Activated naive CD8-positive, alpha-beta T cell treated with anti-CD3 and anti-CD28 coated beads, Interleukin-2, amount 10 ng/mL, durations not matched to agents 7 days and 5 days (primary cell): ENCODE data around the gene FLT3. TPM values are rescaled to one million over a fixed set of nuclear protein-coding genes. Genes with fewer than 3 reads are reported as not detected.
"Not testable (repeated sequence)": the region's sequence is repeated elsewhere in the genome, so short reads cannot be mapped to it uniquely, and the experiment has no call there.

ENCODE experiments used
- ATAC-seq: fragments of 150-1000 bp; cut with Tn5 transposase; one replicate; pipeline ENCODE4 v1.10.0; 2021; ENCODE audit warnings: low read depth, moderate library complexity
- POLR2A ChIA-PET: fragments of 350-600 bp; sonication (Branson Sonifier 250); formaldehyde crosslinking; loops from one replicate; lab custom pipeline; 2021; ENCODE audit warnings: antibody characterized with exemption; lab: Charles Lee
- DNase-seq: peaks from one replicate; pipeline ENCODE4 v3.0.0; 2021
- H3K27ac Mint-ChIP-seq: one replicate; pipeline ENCODE4 v1.8.0; 2022; ENCODE audit warnings: mild to moderate bottlenecking, mixed read lengths
- H3K27me3 Mint-ChIP-seq: one replicate; pipeline ENCODE4 v1.8.0; 2022; ENCODE audit warnings: mild to moderate bottlenecking, moderate library complexity, mixed read lengths
- H3K36me3 Mint-ChIP-seq: one replicate; pipeline ENCODE4 v1.8.0; 2021; ENCODE audit warnings: mild to moderate bottlenecking, mixed read lengths
- H3K4me1 Mint-ChIP-seq: one replicate; pipeline ENCODE4 v1.8.0; 2021; ENCODE audit warnings: mixed read lengths
- H3K4me3 Mint-ChIP-seq: one replicate; pipeline ENCODE4 v1.8.0; 2022; ENCODE audit warnings: mild to moderate bottlenecking, moderate library complexity, mixed read lengths
- H3K9me3 Mint-ChIP-seq: one replicate; pipeline ENCODE4 v1.8.0; 2021; ENCODE audit warnings: mixed read lengths
- total RNA-seq, 2 experiments: library from RNA; stranded (reverse); gene quantifications; one replicate each; pipeline ENCODE4 v1.2.3, GENCODE V29; 2021

The FLT3 gene
- total RNA-seq, 2 experiments from 2014 or later = not detected

GRCh38 chr13:27967736-27968315 is 132.6 kb downstream of the FLT3 start:
- Mint-ChIP-seq H3K4me1 (peaks cover 6% of the 10 kb centered on the region), H3K9me3 (no peaks in the 10 kb centered on the region), H3K27ac (peak overlapping the region; percentile 9), H3K4me3 (no peak overlapping the region), H3K36me3 (no peaks in the 10 kb centered on the region), H3K27me3 (peaks cover 90% of the 10 kb centered on the region)
- DNase-seq (no peak), ATAC-seq (no peak)
- POLR2A ChIA-PET = no interaction called here

- DNase-seq (no peak), ATAC-seq (no peak)
- Mint-ChIP-seq H3K36me3 (no peaks in the 10 kb centered on the region), H3K27ac (peak overlapping the region; percentile 9), H3K4me3 (no peak overlapping the region), H3K27me3 (peaks cover 89% of the 10 kb centered on the region), H3K4me1 (peaks cover 6% of the 10 kb centered on the region), H3K9me3 (no peaks in the 10 kb centered on the region)
- POLR2A ChIA-PET = no interaction called here
These were observed 133.1 kb downstream of the FLT3 start for GRCh38 chr13:27967203-27967735.

GRCh38 chr13:27966641-27967202 is 133.7 kb downstream of the FLT3 start:
- POLR2A ChIA-PET = no interaction called here
- no peak for DNase-seq
- peaks cover 90% of the 10 kb centered on the region for H3K27me3 Mint-ChIP-seq
- no peaks in the 10 kb centered on the region for H3K9me3 Mint-ChIP-seq
- no peak overlapping the region for H3K4me3 Mint-ChIP-seq
- H3K27ac Mint-ChIP-seq = no peak overlapping the region
- no peak for ATAC-seq
- no peaks in the 10 kb centered on the region for H3K36me3 Mint-ChIP-seq
- peaks cover 6% of the 10 kb centered on the region for H3K4me1 Mint-ChIP-seq

- H3K36me3 Mint-ChIP-seq = no peaks in the 10 kb centered on the region
- peaks cover 6% of the 10 kb centered on the region for H3K4me1 Mint-ChIP-seq
- peaks cover 90% of the 10 kb centered on the region for H3K27me3 Mint-ChIP-seq
- no peak overlapping the region for H3K4me3 Mint-ChIP-seq
- POLR2A ChIA-PET = no interaction called here
- no peaks in the 10 kb centered on the region for H3K9me3 Mint-ChIP-seq
- H3K27ac Mint-ChIP-seq = no peak overlapping the region
- no peak for DNase-seq
- ATAC-seq = no peak
These were observed 134.4 kb downstream of the FLT3 start for GRCh38 chr13:27965740-27966640.

GRCh38 chr13:27965343-27965739 is 135.0 kb downstream of the FLT3 start:
- Mint-ChIP-seq H3K9me3 (no peaks in the 10 kb centered on the region), H3K4me3 (no peak overlapping the region), H3K36me3 (no peaks in the 10 kb centered on the region), H3K4me1 (peaks cover 5% of the 10 kb centered on the region), H3K27me3 (peaks cover 88% of the 10 kb centered on the region), H3K27ac (no peak overlapping the region)
- POLR2A ChIA-PET = no interaction called here
- ATAC-seq (no peak), DNase-seq (no peak)

GRCh38 chr13:27964741-27965323 is 135.5 kb downstream of the FLT3 start:
- ATAC-seq (no peak), DNase-seq (no peak)
- POLR2A ChIA-PET = no interaction called here
- Mint-ChIP-seq H3K36me3 (no peaks in the 10 kb centered on the region), H3K4me1 (peaks cover 9% of the 10 kb centered on the region), H3K4me3 (no peak overlapping the region), H3K27ac (no peak overlapping the region), H3K9me3 (no peaks in the 10 kb centered on the region), H3K27me3 (peaks cover 88% of the 10 kb centered on the region)

GRCh38 chr13:27964206-27964605 is 136.2 kb downstream of the FLT3 start:
- POLR2A ChIA-PET, H3K4me3 Mint-ChIP-seq, H3K27ac Mint-ChIP-seq: not testable (repeated sequence)

GRCh38 chr13:27963491-27963890 is 136.9 kb downstream of the FLT3 start:
- Mint-ChIP-seq H3K9me3 (no peaks in the 10 kb centered on the region), H3K36me3 (no peaks in the 10 kb centered on the region), H3K27me3 (peaks cover 87% of the 10 kb centered on the region), H3K27ac (no peak overlapping the region), H3K4me1 (peaks cover 9% of the 10 kb centered on the region), H3K4me3 (no peak overlapping the region)
- ATAC-seq (no peak), DNase-seq (no peak)
- POLR2A ChIA-PET = no interaction called here

More at GRCh38 chr13:27964206-27964605, 136.2 kb downstream of the FLT3 start:
- not testable (repeated sequence) for ATAC-seq, H3K36me3 Mint-ChIP-seq, H3K4me1 Mint-ChIP-seq, H3K9me3 Mint-ChIP-seq, DNase-seq
- peaks cover 83% of the 10 kb centered on the region for H3K27me3 Mint-ChIP-seq

- H3K27me3 Mint-ChIP-seq = peaks cover 89% of the 10 kb centered on the region
- H3K4me3 Mint-ChIP-seq = no peak overlapping the region
- POLR2A ChIA-PET = no interaction called here
- DNase-seq (no peak), ATAC-seq (no peak)
- H3K9me3 Mint-ChIP-seq = no peaks in the 10 kb centered on the region
- peaks cover 9% of the 10 kb centered on the region for H3K4me1 Mint-ChIP-seq
- H3K36me3 Mint-ChIP-seq = no peaks in the 10 kb centered on the region
- no peak overlapping the region for H3K27ac Mint-ChIP-seq
These were observed 137.4 kb downstream of the FLT3 start for GRCh38 chr13:27962982-27963381.

GRCh38 chr13:27962128-27962841 is 138.1 kb downstream of the FLT3 start:
- POLR2A ChIA-PET = no interaction called here
- peaks cover 89% of the 10 kb centered on the region for H3K27me3 Mint-ChIP-seq
- H3K36me3 Mint-ChIP-seq = no peaks in the 10 kb centered on the region
- DNase-seq (no peak), ATAC-seq (no peak)
- H3K4me3 Mint-ChIP-seq = no peak overlapping the region
- H3K4me1 Mint-ChIP-seq = peaks cover 6% of the 10 kb centered on the region
- no peak overlapping the region for H3K27ac Mint-ChIP-seq
- H3K9me3 Mint-ChIP-seq = no peaks in the 10 kb centered on the region

- DNase-seq (no peak), ATAC-seq (no peak)
- Mint-ChIP-seq H3K4me3 (no peak overlapping the region), H3K27ac (no peak overlapping the region), H3K9me3 (no peaks in the 10 kb centered on the region), H3K4me1 (peaks cover 6% of the 10 kb centered on the region), H3K27me3 (peaks cover 82% of the 10 kb centered on the region), H3K36me3 (no peaks in the 10 kb centered on the region)
- POLR2A ChIA-PET = no interaction called here
These were observed 138.9 kb downstream of the FLT3 start for GRCh38 chr13:27961227-27962085.
